Hepatocyte (in vitro differentiated cells): ENCODE data around the gene CRMP1. TPM values are rescaled to one million over a fixed set of nuclear protein-coding genes. Genes with fewer than 3 reads are reported as not detected.

Experiments
- DNase-seq: peaks from one replicate; pipeline ENCODE4 v3.0.0-alpha.2; 2016; ENCODE audit warnings: low spot score
- H2AFZ ChIP-seq: fragments of 200-600 bp; sonication (generic); 2 replicates; pipeline ENCODE4 v1.6.0; 2016; ENCODE audit warnings: antibody characterized with exemption, mild to moderate bottlenecking
- H3K27ac ChIP-seq: fragments of 200-600 bp; sonication (generic); 2 replicates; pipeline ENCODE4 v1.5.1; 2016; ENCODE audit warnings: mild to moderate bottlenecking
- H3K27me3 ChIP-seq: fragments of 200-600 bp; sonication (generic); 2 replicates; pipeline ENCODE4 v1.6.1; 2016
- H3K36me3 ChIP-seq: fragments of 200-600 bp; sonication (generic); replicated peaks from 2 replicates; pipeline ENCODE4 v1.5.1; 2016; ENCODE audit warnings: low read depth; ENCODE audit not compliant: insufficient read depth
- H3K4me1 ChIP-seq: fragments of 200-600 bp; sonication (generic); 2 replicates; pipeline ENCODE4 v1.5.1; 2016; ENCODE audit warnings: mild to moderate bottlenecking, moderate library complexity; ENCODE audit not compliant: insufficient read depth
- H3K4me2 ChIP-seq: fragments of 200-600 bp; sonication (generic); 2 replicates; pipeline ENCODE4 v1.6.0; 2016
- H3K4me3 ChIP-seq: fragments of 200-600 bp; sonication (generic); 2 replicates; pipeline ENCODE4 v1.5.1; 2016; ENCODE audit warnings: mild to moderate bottlenecking
- H3K79me2 ChIP-seq: fragments of 200-600 bp; sonication (generic); 2 replicates; pipeline ENCODE4 v1.6.0; 2017; ENCODE audit warnings: mild to moderate bottlenecking
- H3K9me2 ChIP-seq: fragments of 200-600 bp; sonication (generic); replicated peaks from 2 replicates; pipeline ENCODE4 v1.6.0; 2017; ENCODE audit warnings: mild to moderate bottlenecking; ENCODE audit not compliant: insufficient read depth
- H3K9me3 ChIP-seq: fragments of 200-600 bp; sonication (generic); 2 replicates; pipeline ENCODE4 v1.5.1; 2016; ENCODE audit warnings: low read depth, mild to moderate bottlenecking
- H4K20me1 ChIP-seq: fragments of 200-600 bp; sonication (generic); 2 replicates; pipeline ENCODE4 v1.6.0; 2016; ENCODE audit warnings: mild to moderate bottlenecking; ENCODE audit not compliant: insufficient read depth, poor library complexity, severe bottlenecking
- CTCF ChIP-seq: fragments of 200-600 bp; sonication (generic); IDR thresholded peaks from 2 replicates; pipeline ENCODE4 v1.5.1; 2016; ENCODE audit warnings: antibody characterized with exemption, mild to moderate bottlenecking; ENCODE audit not compliant: poor library complexity
- EZH2 ChIP-seq: fragments of 200-600 bp; sonication (generic); IDR thresholded peaks from 2 replicates; pipeline ENCODE4 v1.6.1; 2016; ENCODE audit warnings: antibody characterized with exemption, mild to moderate bottlenecking, borderline replicate concordance
- EZH2phosphoT487 ChIP-seq: fragments of 200-600 bp; sonication (generic); IDR thresholded peaks from one replicate; pipeline ENCODE4 v1.6.1; 2018; ENCODE audit warnings: antibody characterized with exemption, mild to moderate bottlenecking, low read depth, moderate library complexity; ENCODE audit not compliant: unreplicated experiment, severe bottlenecking
- WGBS: methylation state at CpG from one replicate; pipeline ENCODE4 v1.1.6; 2016; ENCODE audit warnings: low lambda C conversion rate; ENCODE audit errors: missing lambda C conversion rate; 5-methylcytosine and 5-hydroxymethylcytosine counted together
- polyA plus RNA-seq: library from polyadenylated mRNA; unstranded; fragments of >200 nt; fragmentation: Nextera tagmentation; extraction: Ambion mirVana; gene quantifications from 2 replicates; pipeline ENCODE4 v1.2.1, GENCODE V29; 2016
- total RNA-seq: library from RNA; depleted of rRNA; stranded (reverse); fragments of >200 nt; gene quantifications from 2 replicates; pipeline ENCODE4 v1.2.3, GENCODE V29; 2014

Gene CRMP1
- total and polyA plus RNA-seq, 2 experiments from 2014 or later, result 12.5 to 12.9 TPM

GRCh38 chr4:5796976-5797375 is 95.9 kb downstream of the CRMP1 start:
- Histone ChIP-seq H3K4me2 (no peak overlapping the region), H3K4me1 (no peaks in the 10 kb centered on the region), H3K27me3 (no peaks in the 10 kb centered on the region), H3K79me2 (no peaks in the 10 kb centered on the region), H3K4me3 (no peak overlapping the region), H3K27ac (no peak overlapping the region), H3K36me3 (no peaks in the 10 kb centered on the region), H4K20me1 (no peaks in the 10 kb centered on the region), H3K9me3 (no peaks in the 10 kb centered on the region), H2AFZ (no peak overlapping the region), H3K9me2 (no peaks in the 10 kb centered on the region)
- DNase-seq, result no peak
- no peak for TF ChIP-seq CTCF
- TF ChIP-seq EZH2phosphoT487, result no peak
- no peak for TF ChIP-seq EZH2
- 97% methylated on average over 17 of the region's 18 CpGs for WGBS

- whole genome bisulfite sequencing, result 96% methylated on average over 5 of the region's 5 CpGs
- no peak for DNase-seq
- TF ChIP-seq CTCF (no peak), EZH2phosphoT487 (no peak), EZH2 (no peak)
- H3K4me2 ChIP-seq, result no peak overlapping the region
- no peaks in the 10 kb centered on the region for H3K4me1 ChIP-seq
- no peaks in the 10 kb centered on the region for H3K36me3 ChIP-seq
- no peak overlapping the region for H3K27ac ChIP-seq
- H3K27me3 ChIP-seq, result no peaks in the 10 kb centered on the region
- H4K20me1 ChIP-seq, result no peaks in the 10 kb centered on the region
- no peaks in the 10 kb centered on the region for H3K9me3 ChIP-seq
- H2AFZ ChIP-seq, result no peak overlapping the region
- H3K79me2 ChIP-seq, result no peaks in the 10 kb centered on the region
- H3K9me2 ChIP-seq, result no peaks in the 10 kb centered on the region
- no peak overlapping the region for H3K4me3 ChIP-seq
Observed at GRCh38 chr4:5795580-5795979, 97.3 kb downstream of the CRMP1 start.

- Histone ChIP-seq H3K4me1 (no peaks in the 10 kb centered on the region), H3K27me3 (no peaks in the 10 kb centered on the region), H3K79me2 (no peaks in the 10 kb centered on the region), H3K36me3 (no peaks in the 10 kb centered on the region), H3K27ac (no peak overlapping the region), H4K20me1 (no peaks in the 10 kb centered on the region), H3K9me2 (no peaks in the 10 kb centered on the region), H2AFZ (no peak overlapping the region), H3K4me3 (no peak overlapping the region), H3K4me2 (no peak overlapping the region), H3K9me3 (no peaks in the 10 kb centered on the region)
- 97% methylated on average over 13 of the region's 13 CpGs for WGBS
- TF ChIP-seq EZH2, result no peak
- no peak for TF ChIP-seq EZH2phosphoT487
- no peak for TF ChIP-seq CTCF
- DNase-seq, result no peak
Observed at GRCh38 chr4:5793514-5793913, 99.4 kb downstream of the CRMP1 start.

GRCh38 chr4:5791654-5792053 is 101.2 kb downstream of the CRMP1 start:
- Histone ChIP-seq H3K36me3 (no peaks in the 10 kb centered on the region), H3K9me2 (no peaks in the 10 kb centered on the region), H4K20me1 (no peaks in the 10 kb centered on the region), H3K27me3 (no peaks in the 10 kb centered on the region), H3K4me3 (no peak overlapping the region), H3K79me2 (no peaks in the 10 kb centered on the region), H3K4me2 (no peak overlapping the region), H2AFZ (no peak overlapping the region), H3K4me1 (no peaks in the 10 kb centered on the region), H3K9me3 (no peaks in the 10 kb centered on the region), H3K27ac (no peak overlapping the region)
- 80% methylated on average over 2 of the region's 3 CpGs for WGBS
- no peak for TF ChIP-seq EZH2phosphoT487
- no peak for TF ChIP-seq CTCF
- TF ChIP-seq EZH2, result no peak
- no peak for DNase-seq
